ENCODE measurements around the gene KBTBD8.

The KBTBD8 gene

DNA sequence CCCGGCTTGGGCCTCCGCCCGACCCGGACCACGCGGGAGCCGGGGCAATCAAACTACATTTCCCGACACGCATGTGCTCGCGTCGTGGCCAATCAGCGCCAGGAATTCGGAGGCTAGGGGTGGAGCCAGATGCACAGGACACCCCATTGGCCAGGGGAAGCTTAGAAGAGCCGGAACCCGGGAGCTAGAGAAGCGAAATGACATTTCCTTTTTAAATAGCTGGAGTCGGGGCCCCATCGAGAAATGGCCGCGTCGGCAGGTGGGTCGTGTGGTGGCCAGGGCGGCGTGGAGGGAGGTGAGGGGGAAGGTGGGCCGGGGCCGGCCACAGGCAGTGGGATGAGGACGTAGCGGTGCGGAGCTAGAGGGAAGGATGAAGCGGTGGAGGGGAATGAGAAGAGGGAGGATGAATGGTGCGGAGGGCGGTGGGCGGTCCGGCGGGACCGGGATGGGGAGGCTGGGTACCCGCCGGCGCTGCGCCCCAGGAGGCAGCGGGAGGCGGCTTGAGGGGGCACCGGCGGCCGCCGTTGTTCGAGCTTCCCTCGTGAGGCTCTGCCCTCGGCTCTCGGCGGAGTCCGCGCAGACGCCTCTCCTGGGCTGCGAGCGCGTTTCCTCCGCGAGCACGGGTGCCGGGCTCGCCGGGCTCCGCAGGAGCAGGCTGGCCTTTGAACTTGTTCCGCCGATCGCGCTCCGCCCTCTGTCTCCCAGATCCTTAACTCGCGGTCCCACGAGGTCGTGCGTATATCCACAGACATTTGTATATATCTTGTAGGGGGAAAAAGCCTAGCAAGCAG, at the start of gene KBTBD8:
Gene KBTBD8, plus strand, starts transcription at position 195 of the 791 bp plus-strand sequence. Its CDS starts 49 bp downstream, at position 244.
- peak; percentile 93 for DNase-seq

DNA sequence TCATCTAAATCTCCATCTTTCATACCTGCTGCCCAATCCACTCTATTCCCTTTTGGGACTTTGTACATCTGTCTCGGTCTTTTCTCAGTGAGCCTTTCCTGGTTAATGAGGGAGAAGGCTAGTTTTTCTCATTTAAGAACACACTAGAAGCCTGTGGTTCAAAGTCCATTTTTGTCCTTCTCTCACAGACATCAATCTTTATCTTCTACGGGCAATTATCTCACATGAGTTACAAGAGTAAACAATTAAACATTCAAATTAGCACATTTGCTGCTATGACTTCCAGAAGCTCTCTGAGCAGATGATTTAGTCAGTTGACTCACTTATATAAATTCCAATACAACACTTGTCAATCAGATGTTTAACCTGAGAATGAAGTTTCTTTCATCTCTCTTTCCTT, 49.3 kb upstream of the KBTBD8 start:
- DNase-seq, result no peak

DNA sequence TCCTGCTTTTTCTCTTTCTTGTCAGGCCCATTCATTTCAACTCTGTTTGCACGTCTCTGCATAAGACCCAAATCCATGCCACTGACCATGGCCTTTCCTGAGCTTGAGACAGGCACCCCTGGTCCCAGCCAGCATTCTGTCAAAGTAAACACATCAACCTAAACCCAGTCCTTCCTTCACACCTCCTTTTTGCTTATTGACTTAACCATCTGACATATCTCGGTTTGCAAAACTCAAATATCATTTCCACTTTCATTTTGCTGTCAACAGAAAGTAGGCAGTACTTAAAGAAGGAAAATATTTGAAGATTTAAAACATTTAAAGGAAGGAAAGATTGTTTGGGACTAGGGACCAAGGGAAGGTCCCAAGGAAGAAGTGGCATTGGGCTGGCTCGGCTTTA, 48.2 kb upstream of the KBTBD8 start:
- no peak for DNase-seq

GRCh38 chr3:66952357-66952756, 45.8 kb upstream of the KBTBD8 start:
- no peak for DNase-seq

DNA sequence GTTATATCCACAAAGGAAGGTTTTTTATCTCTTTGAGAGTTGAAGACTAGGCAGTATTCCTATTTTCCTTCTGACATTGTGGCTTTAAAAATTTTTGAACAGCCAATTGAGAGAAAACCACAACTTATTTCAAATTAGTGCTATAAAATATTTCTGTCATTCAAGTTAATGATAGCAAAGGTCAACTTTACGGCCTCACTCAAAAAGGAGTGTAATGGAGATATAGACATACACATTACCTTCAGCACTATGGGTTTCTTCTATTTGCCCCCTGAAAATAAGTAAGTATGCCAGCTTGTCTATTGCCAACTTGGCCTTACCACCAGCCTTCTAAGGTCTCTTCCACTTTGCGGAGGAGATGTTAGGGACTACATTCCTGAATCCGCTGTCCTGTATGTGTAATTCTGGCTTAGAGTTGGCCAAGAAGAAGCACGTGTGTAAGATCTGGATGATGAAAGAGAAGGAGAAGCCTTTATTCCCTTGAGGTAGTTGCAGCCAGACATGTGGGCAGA, 44.1 kb upstream of the KBTBD8 start:
- no peak for DNase-seq

DNA sequence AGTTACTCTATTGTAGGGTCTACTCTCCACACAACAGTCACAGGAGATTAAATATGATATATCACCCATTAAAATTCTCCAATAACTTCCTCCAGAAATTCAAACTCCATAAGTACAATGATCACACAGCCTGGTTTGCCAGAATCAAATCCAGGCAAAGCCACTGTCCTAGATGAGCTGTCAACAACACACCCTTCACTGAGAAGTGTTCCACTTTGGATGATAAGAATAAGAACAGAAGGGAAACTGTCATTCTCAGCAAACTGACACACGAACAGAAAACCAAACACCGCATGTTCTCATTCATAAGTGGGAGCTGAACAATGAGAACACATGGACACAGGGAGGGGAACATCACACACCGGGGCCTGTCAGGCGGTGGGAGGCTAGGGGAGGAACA, 41.4 kb upstream of the KBTBD8 start:
- no peak for DNase-seq

GRCh38 chr3:66957367-66957766, 40.7 kb upstream of the KBTBD8 start:
- DNase-seq, result no peak

GRCh38 chr3:66958067-66958466, 40.0 kb upstream of the KBTBD8 start:
- no peak for DNase-seq

DNA sequence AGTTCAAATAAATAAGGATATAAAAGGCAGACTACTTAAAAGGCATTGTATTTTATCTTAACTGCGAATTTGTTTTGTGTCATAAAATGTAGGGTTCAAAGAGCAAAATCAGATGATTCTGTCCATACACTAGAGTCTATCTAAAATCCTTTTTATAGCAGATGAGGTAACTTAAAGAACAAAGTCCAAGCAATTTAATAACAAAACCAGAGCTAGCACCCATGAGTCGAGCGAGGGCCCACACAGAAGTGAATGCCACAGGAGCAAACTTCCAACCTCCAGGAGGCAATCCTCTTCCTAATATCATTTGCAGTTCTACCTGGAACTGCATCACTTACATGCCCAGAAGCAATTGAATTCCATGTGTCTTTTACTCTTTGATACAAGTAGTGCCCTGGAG, 35.4 kb upstream of the KBTBD8 start:
- no peak for DNase-seq

DNA sequence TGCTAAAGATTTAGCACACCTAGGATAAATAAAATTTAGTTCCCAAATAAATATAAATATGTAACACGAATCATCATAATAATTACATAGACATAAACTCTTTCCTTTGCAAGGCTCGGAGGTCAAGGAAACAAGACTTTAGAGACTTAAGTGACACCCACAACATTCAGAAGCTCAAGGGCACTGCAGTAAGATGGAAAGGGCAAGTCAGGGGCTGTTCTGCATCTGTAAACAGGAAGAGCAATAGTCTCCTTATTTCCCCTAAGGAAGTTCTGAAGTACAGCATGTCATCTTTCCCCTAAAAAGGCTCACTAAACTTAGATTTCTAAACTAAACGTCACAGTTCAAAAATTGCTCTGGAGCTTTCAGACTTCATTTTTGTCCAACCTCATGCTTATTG, 26.9 kb upstream of the KBTBD8 start:
- no peak for DNase-seq

GRCh38 chr3:66971891-66972551, 26.1 kb upstream of the KBTBD8 start:
- peak; percentile 17 for DNase-seq

GRCh38 chr3:66980791-66981190, 17.3 kb upstream of the KBTBD8 start:
- no peak for DNase-seq

DNA sequence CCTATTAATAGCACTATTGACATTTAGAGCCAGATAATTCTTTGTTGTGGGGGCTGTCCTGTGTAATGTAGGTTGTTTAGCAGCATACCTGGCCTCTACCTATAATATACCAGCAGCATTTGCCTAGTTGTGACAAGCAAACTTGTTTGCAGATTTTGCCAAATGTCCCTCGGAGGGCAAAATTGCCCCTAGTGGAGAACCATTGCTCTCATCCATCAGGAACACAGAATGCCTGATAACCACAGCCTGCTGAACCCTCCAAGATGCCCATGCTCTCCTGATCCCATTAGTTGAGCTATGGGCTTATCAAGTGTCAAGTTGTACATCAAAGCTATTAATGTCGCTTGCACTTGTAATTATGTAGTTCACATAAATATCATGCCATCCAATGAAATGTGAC, 15.0 kb upstream of the KBTBD8 start:
- DNase-seq, result no peak

DNA sequence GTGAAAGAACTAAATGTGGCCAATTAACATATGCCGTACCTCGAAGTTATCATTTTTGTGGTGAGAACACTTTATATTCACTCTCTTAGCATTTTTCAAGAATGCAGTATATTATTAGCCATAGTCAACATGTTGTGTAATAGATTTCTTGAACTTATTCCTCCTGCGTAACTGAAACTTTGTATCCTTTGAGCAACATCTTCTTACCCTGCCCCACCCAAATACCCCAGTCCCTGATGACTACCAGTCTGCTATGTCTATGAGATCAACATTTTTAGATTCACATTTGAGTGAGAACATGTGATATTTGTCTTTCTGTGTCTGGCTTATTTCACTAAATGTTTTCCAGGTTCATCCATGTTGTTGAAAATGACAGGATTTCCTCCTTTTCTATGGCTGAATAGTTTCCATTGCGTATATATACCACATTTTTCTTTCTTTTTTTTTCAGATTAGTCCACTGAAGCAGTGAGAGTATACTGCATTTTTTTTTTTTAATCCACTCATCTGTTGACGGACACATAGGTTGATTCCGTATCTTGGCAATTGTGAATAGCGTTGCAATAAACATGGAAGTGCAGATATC, 12.7 kb upstream of the KBTBD8 start:
- no peak for DNase-seq

- no peak for DNase-seq
Observed at GRCh38 chr3:66986406-66986805, 11.7 kb upstream of the KBTBD8 start.

GRCh38 chr3:66989241-66989640, 8.9 kb upstream of the KBTBD8 start:
- DNase-seq, result no peak

DNA sequence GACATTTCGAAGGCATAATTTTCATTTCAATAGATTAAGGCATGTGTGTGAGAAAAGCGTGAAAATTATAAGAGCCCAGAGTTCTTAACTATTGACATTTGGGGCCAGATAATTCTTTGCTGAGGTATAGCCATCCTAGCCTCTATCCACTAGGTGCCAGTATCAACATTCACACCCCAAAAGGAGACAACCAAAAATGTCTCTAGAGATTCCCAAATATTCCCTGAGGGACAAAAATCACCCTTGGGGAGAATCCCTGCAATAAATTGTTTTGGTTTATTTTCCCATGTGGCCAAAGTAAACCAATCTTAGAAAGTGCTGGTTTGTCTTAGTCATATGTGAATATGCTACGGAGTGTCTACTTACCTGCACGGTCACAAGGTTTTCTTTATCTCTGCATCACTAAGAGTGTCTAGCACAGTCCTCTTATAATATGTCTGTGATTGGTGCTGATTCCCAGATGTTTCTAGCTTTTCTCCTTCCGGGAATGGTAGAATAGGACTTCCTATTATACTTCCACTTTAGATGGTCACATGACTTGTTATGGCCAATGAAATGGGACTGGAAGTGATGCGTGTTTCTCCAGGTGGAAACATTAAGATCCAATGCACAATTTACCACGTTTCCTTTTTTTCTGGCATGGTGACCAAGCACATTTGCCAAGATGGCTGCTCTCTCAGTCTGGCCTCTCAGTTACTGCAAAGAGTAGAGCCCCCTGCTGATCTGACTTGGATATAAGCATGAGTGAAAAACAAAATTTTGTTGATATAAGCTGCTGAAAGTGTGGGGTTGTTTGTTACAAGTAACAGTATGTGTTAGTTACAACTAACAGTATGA, 8.0 kb upstream of the KBTBD8 start:
- no peak for DNase-seq

DNA sequence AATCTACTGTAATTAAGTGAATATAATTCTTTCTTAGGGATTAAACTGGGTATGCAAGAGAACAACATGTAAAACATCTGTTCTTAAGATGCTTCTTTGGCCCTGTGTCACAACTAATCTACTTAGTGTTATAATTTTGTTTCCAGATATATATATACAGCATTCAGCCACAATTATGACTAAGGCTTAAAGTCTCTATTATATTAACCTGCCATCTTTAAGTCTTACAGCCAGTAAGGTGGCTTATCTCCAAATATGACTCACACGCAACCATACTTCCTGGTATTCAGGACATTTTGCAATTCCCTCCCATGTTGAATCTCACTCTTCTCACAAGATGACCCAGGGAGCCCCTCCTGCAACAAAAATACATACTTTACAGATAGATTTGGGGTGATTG, 6.6 kb upstream of the KBTBD8 start:
- DNase-seq, result peak; percentile 69

GRCh38 chr3:66993082-66993481, 5.0 kb upstream of the KBTBD8 start:
- DNase-seq, result no peak

GRCh38 chr3:66994588-66994987, 3.5 kb upstream of the KBTBD8 start:
- DNase-seq, result no peak

GRCh38 chr3:66996696-66997095, 1.4 kb upstream of the KBTBD8 start:
- no peak for DNase-seq

DNA sequence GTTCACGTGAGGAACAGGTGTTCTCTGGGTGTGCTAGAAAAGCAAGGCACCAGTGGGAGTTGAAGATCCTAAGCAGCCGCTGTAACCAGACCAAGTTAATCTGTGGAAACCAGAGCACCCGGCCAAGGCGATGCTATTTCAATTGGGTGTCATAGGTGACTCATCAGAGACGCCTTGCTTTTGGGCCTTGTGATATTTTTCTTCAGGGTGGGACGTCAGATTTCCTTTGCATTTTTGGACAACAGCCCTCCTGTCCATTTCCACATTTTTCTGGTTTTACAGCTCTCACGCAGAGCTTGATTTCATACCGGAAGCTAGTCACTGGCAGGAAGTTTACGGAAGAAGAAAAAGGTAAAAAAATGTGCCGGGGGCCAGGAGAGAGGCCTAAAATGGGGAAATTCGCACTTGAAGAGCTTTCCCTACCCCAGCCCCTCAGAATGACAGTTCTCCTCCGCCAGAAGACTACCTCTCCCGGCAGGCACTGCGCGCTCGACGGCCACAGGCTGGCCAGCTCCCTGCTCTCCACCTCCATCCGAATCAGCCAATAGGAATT, 471 bp upstream of the KBTBD8 start:
- no peak for DNase-seq

DNA sequence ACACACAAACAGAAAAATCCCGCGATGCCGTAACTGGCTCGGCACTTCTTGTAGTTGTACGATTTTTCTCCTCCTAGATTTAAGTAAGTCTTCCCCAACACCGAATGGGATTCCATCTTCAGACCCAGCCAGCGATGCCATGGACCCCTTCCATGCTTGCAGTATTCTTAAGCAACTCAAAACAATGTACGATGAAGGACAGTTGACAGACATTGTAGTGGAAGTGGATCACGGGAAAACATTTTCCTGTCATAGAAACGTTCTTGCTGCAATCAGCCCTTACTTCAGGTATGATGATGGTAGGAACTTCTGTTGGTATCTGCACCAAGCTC, 763 bp downstream of the KBTBD8 start:
- no peak for DNase-seq

Measured in NCI-H226 (cell line).